HepG2 (cell line): ENCODE results near the gene UNC5A. TPM values are rescaled to one million over a fixed set of nuclear protein-coding genes. Genes with fewer than 3 reads are reported as not detected.

Experiments used
- ATAC-seq: fragments of 200-7000 bp; cut with Tn5 transposase; 3 replicates; pipeline ENCODE4 v1.9.1; 2020; ENCODE audit warnings: mild to moderate bottlenecking, moderate library complexity
- BruUV-seq: library from RNA; stranded (reverse); fragments of 400-500 nt; replicated peaks from 2 replicates; lab custom pipeline; 2021; lab: Mats Ljungman, UMichigan
- CTCF ChIA-PET: fragments of 300-600 bp; formaldehyde crosslinking; extraction: SDS; loops from one replicate; lab custom pipeline; 2021; ENCODE audit warnings: low total read pairs, inconsistent platforms, low intra/inter-chr PET ratio; lab: Yijun Ruan, JAX
- POLR2A ChIA-PET: fragments of 350-600 bp; sonication (Branson Sonifier 250); formaldehyde crosslinking; loops from one replicate; lab custom pipeline; 2020; ENCODE audit warnings: antibody characterized with exemption, inconsistent platforms; lab: Yijun Ruan, JAX
- DNase-seq: peaks from one replicate; pipeline ENCODE4 v3.0.0-alpha.2; 2015; ENCODE audit warnings: low spot score
- FAIRE-seq: peaks from 3 replicates; lab custom pipeline; 2011; peaks lifted over from hg19 to GRCh38; lab: Jason Lieb, UNC
- H2AFZ ChIP-seq: one replicate; pipeline ENCODE4 v1.6.1; 2011; ENCODE audit warnings: low read length, inconsistent platforms
- H3K27ac ChIP-seq: fragments of 300-600 bp; 3 replicates; pipeline ENCODE4 v1.8.0; 2011; ENCODE audit warnings: mixed run types, mild to moderate bottlenecking, mixed read lengths, low read length, inconsistent platforms; ENCODE audit not compliant: insufficient read depth; ENCODE audit errors: extremely low read length
- H3K27me3 ChIP-seq, 2 experiments: fragments of 200-600 bp in 1 of 2; 2 replicates in 1 of 2; 3 replicates in 1 of 2; pipeline versions ENCODE4 v1.6.0 to v1.8.0; 2011; ENCODE audit warnings: low read length in 2 of 2, mild to moderate bottlenecking in 2 of 2, moderate library complexity in 2 of 2, inconsistent platforms in 1 of 2; ENCODE audit not compliant: insufficient read depth in 2 of 2, control insufficient read depth in 1 of 2
- H3K36me3 ChIP-seq, 2 experiments: fragments of 200-600 bp in 1 of 2; replicated peaks in 1 of 2; 2 replicates in 1 of 2; 3 replicates in 1 of 2; pipeline versions ENCODE4 v1.5.1 to v1.8.0; 2011; ENCODE audit warnings: low read length in 2 of 2, inconsistent platforms in 1 of 2; ENCODE audit not compliant: insufficient read depth in 2 of 2, control insufficient read depth in 1 of 2
- H3K4me1 ChIP-seq: 2 replicates; pipeline ENCODE4 v1.5.1; 2012; ENCODE audit warnings: low read length, inconsistent platforms; ENCODE audit not compliant: insufficient read depth
- H3K4me2 ChIP-seq: 2 replicates; pipeline ENCODE4 v1.6.0; 2011; ENCODE audit warnings: low read depth, low read length, inconsistent platforms
- H3K4me3 ChIP-seq, 3 experiments: fragments of 200-600 bp in 1 of 3; sonication (generic), shearing (Covaris generic) in 1 of 3; replicated peaks in 1 of 3; 2 replicates each; pipeline ENCODE4 v1.5.1; 2011 to 2016; ENCODE audit warnings: low read length in 3 of 3, inconsistent platforms in 2 of 3, low read depth in 2 of 3, mild to moderate bottlenecking in 2 of 3, control low read depth in 1 of 3, mixed read lengths in 1 of 3; ENCODE audit not compliant: insufficient read depth in 1 of 3
- H3K79me2 ChIP-seq: one replicate; pipeline ENCODE4 v1.6.1; 2011; ENCODE audit warnings: low read length, inconsistent platforms; ENCODE audit not compliant: insufficient read depth
- H3K9ac ChIP-seq: 2 replicates; pipeline ENCODE4 v1.6.0; 2011; ENCODE audit warnings: mild to moderate bottlenecking, low read depth, low read length, inconsistent platforms; ENCODE audit not compliant: insufficient read depth
- H3K9me3 ChIP-seq: 2 replicates; pipeline ENCODE4 v1.5.1; 2012; ENCODE audit warnings: mild to moderate bottlenecking, low read length
- H4K20me1 ChIP-seq: 2 replicates; pipeline ENCODE4 v1.6.0; 2011; ENCODE audit warnings: inconsistent platforms, mild to moderate bottlenecking, low read length, moderate library complexity; ENCODE audit not compliant: insufficient read depth
- ATF7 ChIP-seq, 2 experiments: fragments of 450-650 bp in 1 of 2; sonication (generic) in 1 of 2; formaldehyde crosslinking in 1 of 2; IDR thresholded peaks; 2 replicates each; pipeline versions ENCODE4 v1.4.0 to v1.6.1; 2016 to 2020; ENCODE audit warnings: antibody characterized with exemption in 1 of 2, mild to moderate bottlenecking in 1 of 2, missing genetic modification reagents in 1 of 2
- CEBPG ChIP-seq: IDR thresholded peaks from 2 replicates; pipeline ENCODE4 v1.6.1; 2016
- FOXJ3 ChIP-seq: sonication (generic); formaldehyde crosslinking; IDR thresholded peaks from 2 replicates; pipeline ENCODE4 v1.4.0; 2020; ENCODE audit warnings: missing genetic modification reagents, mild to moderate bottlenecking, borderline replicate concordance
- HDAC6 ChIP-seq: fragments of 200-600 bp; sonication (generic); IDR thresholded peaks from 2 replicates; pipeline ENCODE4 v1.7.0; 2017; ENCODE audit warnings: mild to moderate bottlenecking, antibody characterized with exemption, low read length, low read depth
- HNF1B ChIP-seq: sonication (generic); formaldehyde crosslinking; IDR thresholded peaks from 2 replicates; pipeline ENCODE4 v1.5.1; 2020; ENCODE audit warnings: mild to moderate bottlenecking, moderate library complexity, missing genetic modification reagents
- HNRNPLL ChIP-seq: fragments of 200-400 bp; formaldehyde crosslinking; IDR thresholded peaks from 2 replicates; pipeline ENCODE4 v1.6.1; 2017; ENCODE audit warnings: mild to moderate bottlenecking, low read depth, low read length; ENCODE audit not compliant: poor library complexity, severe bottlenecking
- NFIC ChIP-seq: IDR thresholded peaks from 2 replicates; pipeline ENCODE4 v1.6.1; 2012; ENCODE audit warnings: mild to moderate bottlenecking, low read length, inconsistent platforms
- TAF15 ChIP-seq: fragments of 200-400 bp; formaldehyde crosslinking; IDR thresholded peaks from one replicate; pipeline ENCODE4 v1.6.1; 2018; ENCODE audit warnings: mild to moderate bottlenecking, low read depth, low read length; ENCODE audit not compliant: poor library complexity, severe bottlenecking
- ZBTB7B ChIP-seq: sonication (generic); formaldehyde crosslinking; IDR thresholded peaks from 2 replicates; pipeline ENCODE4 v1.4.0; 2020; ENCODE audit warnings: missing genetic modification reagents
- ZFX ChIP-seq: sonication (generic); formaldehyde crosslinking; IDR thresholded peaks from 2 replicates; pipeline ENCODE4 v1.4.0; 2020; ENCODE audit warnings: mild to moderate bottlenecking, low read depth, missing genetic modification reagents, moderate library complexity
- ZNF317 ChIP-seq: sonication (generic); formaldehyde crosslinking; IDR thresholded peaks from 2 replicates; pipeline ENCODE4 v1.5.0; 2020; ENCODE audit warnings: mild to moderate bottlenecking, missing genetic modification reagents
- ZNF629 ChIP-seq: sonication (generic); formaldehyde crosslinking; conservative IDR thresholded peaks from 2 replicates; pipeline ENCODE4 v1.5.0; 2020; ENCODE audit warnings: missing genetic modification reagents
- ZNF644 ChIP-seq: IDR thresholded peaks from 2 replicates; pipeline ENCODE4 v1.6.1; 2016; ENCODE audit warnings: low read depth
- WGBS: methylation state at CpG from one replicate; pipeline ENCODE4 v1.1.6; 2017; ENCODE audit warnings: low lambda C conversion rate; 5-methylcytosine and 5-hydroxymethylcytosine counted together
- in situ Hi-C: cut with HindIII; loops from 2 replicates; pipeline ENCODE4 v1.10.0; 2017; ENCODE audit warnings: low pct_unique_long_range_greater_than_20kb; ENCODE audit not compliant: extremely low pct_ligation_motif_present
- intact Hi-C: fragments of 100-400 bp; cut with micrococcal nuclease; formaldehyde crosslinking; loops from one replicate; pipeline ENCODE4 v1.10.0; 2022; ENCODE audit not compliant: unreplicated experiment
- polyA plus RNA-seq, 8 experiments: library from polyadenylated mRNA; depleted of rRNA in 3 of 8; stranded (reverse) in 7 of 8; unstranded in 1 of 8; fragments of >200 nt; fragmentation: Illumina TruSeq in 4 of 8; extraction: Trizol in 4 of 8; gene quantifications; 2 replicates each; pipeline versions ENCODE4 v1.2.1 to v1.2.3, GENCODE V29; 2011 to 2016; ENCODE audit warnings: low read depth in 4 of 8, missing spikeins in 1 of 8, mixed read lengths in 1 of 8; ENCODE audit not compliant: insufficient read depth in 1 of 8
- total RNA-seq, 5 experiments: library from RNA; depleted of rRNA; stranded (reverse); fragments of >200 nt; fragmentation: Illumina TruSeq; extraction: Trizol; gene quantifications; 2 replicates each; pipeline ENCODE4 v1.2.3, GENCODE V29; 2016; ENCODE audit warnings: low read depth in 1 of 5
- TF ChIP-seq, protein P1 (sequence below), 2 experiments: sonication (generic) in 1 of 2; formaldehyde crosslinking in 1 of 2; IDR thresholded peaks; 2 replicates each; pipeline versions ENCODE4 v1.4.0 to v1.6.1; 2016 to 2020; ENCODE audit warnings: borderline replicate concordance in 1 of 2, low read depth in 1 of 2, mild to moderate bottlenecking in 1 of 2, missing genetic modification reagents in 1 of 2
- TF ChIP-seq, protein P2 (sequence below): sonication (generic); formaldehyde crosslinking; IDR thresholded peaks from 2 replicates; pipeline ENCODE4 v1.4.0; 2020; ENCODE audit warnings: mild to moderate bottlenecking, missing genetic modification reagents

UNC5A gene
- total and polyA plus RNA-seq, 2 of the 13 experiments (the other 11 are each of a cell fraction or from before 2014, with no cell fraction given) = not detected

DNA sequence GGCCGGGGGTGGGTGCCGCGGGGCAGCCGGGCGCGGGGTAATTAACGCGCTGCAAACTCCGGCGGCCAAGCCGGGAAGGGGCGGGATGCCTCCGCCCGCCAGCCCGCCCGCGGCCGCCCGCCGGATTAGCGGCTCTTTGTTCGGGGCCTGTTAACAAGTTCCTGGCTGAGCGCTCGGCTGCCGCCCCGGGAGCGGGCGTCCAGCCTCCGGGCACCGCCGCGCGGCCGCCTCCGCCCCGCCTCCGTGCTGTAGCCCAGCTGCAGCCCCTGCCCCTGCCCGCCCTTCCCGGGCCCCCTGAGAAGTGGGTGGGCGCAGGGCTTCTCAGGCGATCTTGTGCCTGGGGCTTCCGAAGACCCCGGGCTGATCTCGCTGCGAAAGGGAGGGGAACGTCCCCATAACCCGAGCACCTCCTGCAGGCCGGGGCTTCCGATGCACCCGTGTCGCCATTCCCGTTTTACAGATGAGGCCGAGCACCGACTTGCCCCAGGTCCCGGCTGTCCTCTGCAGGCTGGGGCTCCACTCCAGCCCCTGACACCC is 7.5 kb downstream of the UNC5A start (continued):
- no peak for TF ChIP-seq NFIC
- TF ChIP-seq HNRNPLL = peak; percentile 44
- no peak for TF ChIP-seq ATF7 (IDR thresholded peaks at IDR 0.05)
- TF ChIP-seq ATF7 (CRISPR knock-in tag; IDR thresholded peaks at IDR 0.05) = 0 out of 2 replicates have a peak, but pooled peaks have one; percentile 35
- TF ChIP-seq ZNF629 (CRISPR knock-in tag) = 0 out of 2 replicates have a peak, but pooled peaks have one; percentile 44
- TF ChIP-seq ZBTB7B (CRISPR knock-in tag) = 0 out of 2 replicates have a peak, but pooled peaks have one; percentile 20
- TF ChIP-seq CEBPG = no peak

DNA sequence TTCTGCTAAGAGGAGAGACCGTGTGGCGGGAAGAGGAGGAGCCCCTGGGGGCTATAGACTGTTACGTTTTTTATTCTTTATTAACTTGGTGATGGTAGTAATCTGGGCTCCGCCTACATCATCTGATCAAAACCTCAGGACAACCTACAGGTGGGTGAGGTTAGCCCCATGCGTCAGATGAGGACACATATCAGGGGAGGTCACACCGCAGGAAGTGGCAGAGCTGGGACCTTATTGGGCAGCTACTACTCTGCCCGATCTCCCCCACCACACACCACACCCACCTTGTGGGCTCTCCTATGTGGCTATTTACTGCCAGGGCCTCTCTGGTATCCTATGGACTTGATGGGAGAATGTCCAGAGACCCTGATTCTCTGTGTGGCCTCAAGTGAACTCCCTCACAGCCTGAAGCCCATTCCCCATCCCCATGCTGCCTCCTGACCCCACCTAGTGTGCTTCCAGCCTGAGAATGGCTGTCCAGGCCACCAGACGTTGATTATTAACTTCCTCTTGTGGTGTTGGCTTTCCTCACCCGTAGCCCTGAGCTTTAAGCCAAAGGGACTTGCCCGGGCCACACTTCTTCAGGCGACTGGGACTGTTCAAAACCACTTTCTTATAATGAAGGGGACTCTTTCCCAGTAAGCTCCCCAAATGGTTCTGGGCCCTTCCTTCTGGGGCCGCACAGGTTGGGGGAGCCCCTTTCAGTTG is 8.2 kb downstream of the UNC5A start:
- H3K27ac ChIP-seq = no peak overlapping the region
- FAIRE-seq = peak; percentile 75
- POLR2A ChIA-PET = no interaction called here
- intact Hi-C loops = no loop called here
- in situ Hi-C loops = no loop called here
- H3K27me3 ChIP-seq = peaks cover 7 to 40% of the 10 kb centered on the region in 2 experiments
- 31% methylated on average over 12 of the region's 12 CpGs for WGBS
- peak; percentile 72 for ATAC-seq
- peak overlapping the region in 2 of 3 experiments; percentile 33 to 58; a peak in 3 of 6 replicates for H3K4me3 ChIP-seq
- H3K4me2 ChIP-seq = peak overlapping the region; percentile 73
- peak; percentile 42 for DNase-seq
- H3K36me3 ChIP-seq = no peaks in the 10 kb centered on the region
- TF ChIP-seq, protein P1, sequence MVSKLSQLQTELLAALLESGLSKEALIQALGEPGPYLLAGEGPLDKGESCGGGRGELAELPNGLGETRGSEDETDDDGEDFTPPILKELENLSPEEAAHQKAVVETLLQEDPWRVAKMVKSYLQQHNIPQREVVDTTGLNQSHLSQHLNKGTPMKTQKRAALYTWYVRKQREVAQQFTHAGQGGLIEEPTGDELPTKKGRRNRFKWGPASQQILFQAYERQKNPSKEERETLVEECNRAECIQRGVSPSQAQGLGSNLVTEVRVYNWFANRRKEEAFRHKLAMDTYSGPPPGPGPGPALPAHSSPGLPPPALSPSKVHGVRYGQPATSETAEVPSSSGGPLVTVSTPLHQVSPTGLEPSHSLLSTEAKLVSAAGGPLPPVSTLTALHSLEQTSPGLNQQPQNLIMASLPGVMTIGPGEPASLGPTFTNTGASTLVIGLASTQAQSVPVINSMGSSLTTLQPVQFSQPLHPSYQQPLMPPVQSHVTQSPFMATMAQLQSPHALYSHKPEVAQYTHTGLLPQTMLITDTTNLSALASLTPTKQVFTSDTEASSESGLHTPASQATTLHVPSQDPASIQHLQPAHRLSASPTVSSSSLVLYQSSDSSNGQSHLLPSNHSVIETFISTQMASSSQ (IDR thresholded peaks at IDR 0.05; ENCODE audit: low read depth) = peak; percentile 68; the same call in 1 of the 2 replicates
- TF ChIP-seq, protein P1 (CRISPR knock-in tag; IDR thresholded peaks at IDR 0.05; ENCODE audit: borderline replicate concordance) = peak; percentile 58; the same call in 1 of the 2 replicates
- TF ChIP-seq ZFX (CRISPR knock-in tag) (0 out of 2 replicates have a peak, but pooled peaks have one; percentile 33), HNF1B (peak; percentile 69; the same call in 1 of the 2 replicates), FOXJ3 (CRISPR knock-in tag) (no peak), TAF15 (no peak), ZNF644 (CRISPR knock-in tag) (peak; percentile 47; the same call in 1 of the 2 replicates), ZNF317 (CRISPR knock-in tag) (no peak), HDAC6 (no peak)
- TF ChIP-seq, protein P2, sequence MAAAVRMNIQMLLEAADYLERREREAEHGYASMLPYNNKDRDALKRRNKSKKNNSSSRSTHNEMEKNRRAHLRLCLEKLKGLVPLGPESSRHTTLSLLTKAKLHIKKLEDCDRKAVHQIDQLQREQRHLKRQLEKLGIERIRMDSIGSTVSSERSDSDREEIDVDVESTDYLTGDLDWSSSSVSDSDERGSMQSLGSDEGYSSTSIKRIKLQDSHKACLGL = no peak
- CTCF ChIA-PET = interaction anchor here (1.0 kb wide), 1 partner anchor 158 kb away, joined by 3 read pairs; no protein-coding TSS in a partner anchor
- BruUV-seq = no TSS peak
- no peaks in the 10 kb centered on the region for H3K9me3 ChIP-seq
- peaks cover 7% of the 10 kb centered on the region; the same call in 1 of the 2 replicates for H4K20me1 ChIP-seq
- peaks cover 38% of the 10 kb centered on the region for H3K4me1 ChIP-seq
- H3K9ac ChIP-seq = no peak overlapping the region
- no peaks in the 10 kb centered on the region for H3K79me2 ChIP-seq
- no peak overlapping the region for H2AFZ ChIP-seq
